OCI-M2 (cell line): Measurements from ENCODE around the gene RASIP1.
A peak's percentile ranks its signal among the peaks of the same experiment; 100 is the strongest.
"Not testable (repeated sequence)": the region's sequence is repeated elsewhere in the genome, so short reads cannot be mapped to it uniquely, and the experiment has no call there.

ENCODE experiments used
- DNase-seq: peaks from one replicate; lab custom pipeline; 2025; ENCODE audit not compliant: unreplicated experiment; lab: John Stamatoyannopoulos, UW

RASIP1 gene

GRCh38 chr19:48713041-48713863 lies 27.2 kb downstream of the RASIP1 start:
- DNase-seq = no peak

GRCh38 chr19:48711106-48711662 lies 29.2 kb downstream of the RASIP1 start:
- DNase-seq = no peak

- DNase-seq = no peak
Measured at GRCh38 chr19:48708471-48708870, 31.9 kb downstream of the RASIP1 start.

GRCh38 chr19:48705431-48705830 lies 35.0 kb downstream of the RASIP1 start:
- DNase-seq = no peak

GRCh38 chr19:48703316-48703715 lies 37.1 kb downstream of the RASIP1 start:
- DNase-seq = no peak

- no peak for DNase-seq
Measured at GRCh38 chr19:48702701-48703100, 37.7 kb downstream of the RASIP1 start.

- no peak for DNase-seq
Measured at GRCh38 chr19:48698046-48698445, 42.4 kb downstream of the RASIP1 start.

- DNase-seq = no peak
Measured at GRCh38 chr19:48696353-48697010, 43.9 kb downstream of the RASIP1 start.

GRCh38 chr19:48695743-48696352 lies 44.6 kb downstream of the RASIP1 start, which contains the start of gene FUT2:
FUT2 (plus strand) TSS chr19:48695971; CDS start chr19:48702957, 6,986 bp downstream.
- DNase-seq = no peak

GRCh38 chr19:48693629-48694028 lies 46.8 kb downstream of the RASIP1 start:
- not testable (repeated sequence) for DNase-seq

GRCh38 chr19:48689449-48689848 lies 51.0 kb downstream of the RASIP1 start:
- DNase-seq = no peak

- no peak for DNase-seq
Measured at GRCh38 chr19:48687776-48688175, 52.6 kb downstream of the RASIP1 start.

- not testable (repeated sequence) for DNase-seq
Measured at GRCh38 chr19:48686637-48687036, 53.8 kb downstream of the RASIP1 start.

- no peak for DNase-seq
Measured at GRCh38 chr19:48686088-48686487, 54.3 kb downstream of the RASIP1 start.

GRCh38 chr19:48685583-48685982 lies 54.8 kb downstream of the RASIP1 start:
- no peak for DNase-seq

- no peak for DNase-seq
Measured at GRCh38 chr19:48683349-48683748, 57.1 kb downstream of the RASIP1 start.

- peak; percentile 38 for DNase-seq
Measured at GRCh38 chr19:48681127-48681470, 59.3 kb downstream of the RASIP1 start.

GRCh38 chr19:48680436-48681126 lies 59.8 kb downstream of the RASIP1 start:
- DNase-seq = no peak

- not testable (repeated sequence) for DNase-seq
Measured at GRCh38 chr19:48680006-48680405, 60.4 kb downstream of the RASIP1 start.

GRCh38 chr19:48678201-48678600 lies 62.2 kb downstream of the RASIP1 start:
- DNase-seq = no peak

GRCh38 chr19:48676887-48677286 lies 63.5 kb downstream of the RASIP1 start:
- no peak for DNase-seq
